Astrocyte of the cerebellum (primary cell): ENCODE measurements around the gene FUOM.

Source experiments
- DNase-seq: peaks from one replicate; pipeline ENCODE4 v3.0.0-alpha.2; 2011; ENCODE audit warnings: low read depth
- H3K4me3 ChIP-seq: 2 replicates; pipeline ENCODE4 v1.5.1; 2011; ENCODE audit warnings: mild to moderate bottlenecking, low read depth, low read length, moderate library complexity
- in situ Hi-C: cut with HindIII; loops from 2 replicates; pipeline ENCODE4 v1.10.0; 2017; ENCODE audit warnings: low sequenced_read_pairs
- TF ChIP-seq, protein P1 (sequence below): IDR thresholded peaks from 2 replicates; pipeline ENCODE4 v1.5.1; 2012; ENCODE audit warnings: low read length, low read depth, moderate library complexity, mild to moderate bottlenecking; ENCODE audit errors: missing control alignments

Gene FUOM, protein sequence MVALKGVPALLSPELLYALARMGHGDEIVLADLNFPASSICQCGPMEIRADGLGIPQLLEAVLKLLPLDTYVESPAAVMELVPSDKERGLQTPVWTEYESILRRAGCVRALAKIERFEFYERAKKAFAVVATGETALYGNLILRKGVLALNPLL

DNA sequence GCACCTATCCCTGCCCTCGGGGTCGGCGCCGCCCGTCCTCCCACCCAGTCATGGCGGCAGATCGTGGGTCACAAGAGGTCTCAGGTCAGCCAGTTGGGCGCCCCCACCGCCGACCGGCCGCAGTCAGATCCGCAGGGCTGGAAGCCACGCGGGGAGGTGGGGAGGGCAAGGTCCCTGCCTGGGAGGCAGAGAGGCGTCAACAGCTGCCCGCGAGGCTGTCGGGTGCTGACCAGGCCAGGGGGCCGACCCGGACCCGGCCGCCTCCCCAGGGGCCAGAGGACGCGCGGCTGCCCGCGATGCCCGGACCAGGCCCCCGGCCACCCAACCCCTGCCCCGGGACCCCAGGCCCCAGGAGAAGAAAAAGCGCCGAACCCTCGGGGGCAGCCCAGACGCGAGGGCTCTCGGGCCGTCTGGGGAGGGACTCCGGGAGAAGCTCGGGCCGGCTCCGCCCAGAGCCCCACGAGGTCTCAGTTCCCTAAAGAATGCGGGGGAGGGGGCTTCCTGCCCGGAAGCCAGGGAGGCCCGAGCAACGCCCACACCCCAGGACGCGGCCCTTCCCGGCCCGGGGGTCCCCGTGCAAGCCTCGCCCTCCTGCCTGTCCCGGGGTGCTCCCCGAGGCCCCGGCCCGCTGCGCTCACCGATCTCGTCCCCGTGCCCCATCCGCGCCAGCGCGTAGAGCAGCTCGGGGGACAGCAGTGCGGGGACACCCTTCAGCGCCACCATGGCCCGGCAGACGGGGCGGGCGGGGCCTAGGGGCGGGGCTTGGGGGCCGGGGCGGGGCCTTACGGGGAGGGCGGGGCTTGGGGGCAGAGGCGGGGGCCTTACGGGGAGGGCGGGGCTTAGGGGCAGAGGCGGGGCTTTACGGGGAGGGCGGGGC lies at the start of gene FUOM:
FUOM (minus strand) TSS at position 735 of the 877 bp plus-strand sequence; CDS start at position 723, 12 bp downstream.
- in situ Hi-C loops, result no loop called here
- H3K4me3 ChIP-seq, result peak within 1 kb of the TSS; percentile 54
- TF ChIP-seq, protein P1, sequence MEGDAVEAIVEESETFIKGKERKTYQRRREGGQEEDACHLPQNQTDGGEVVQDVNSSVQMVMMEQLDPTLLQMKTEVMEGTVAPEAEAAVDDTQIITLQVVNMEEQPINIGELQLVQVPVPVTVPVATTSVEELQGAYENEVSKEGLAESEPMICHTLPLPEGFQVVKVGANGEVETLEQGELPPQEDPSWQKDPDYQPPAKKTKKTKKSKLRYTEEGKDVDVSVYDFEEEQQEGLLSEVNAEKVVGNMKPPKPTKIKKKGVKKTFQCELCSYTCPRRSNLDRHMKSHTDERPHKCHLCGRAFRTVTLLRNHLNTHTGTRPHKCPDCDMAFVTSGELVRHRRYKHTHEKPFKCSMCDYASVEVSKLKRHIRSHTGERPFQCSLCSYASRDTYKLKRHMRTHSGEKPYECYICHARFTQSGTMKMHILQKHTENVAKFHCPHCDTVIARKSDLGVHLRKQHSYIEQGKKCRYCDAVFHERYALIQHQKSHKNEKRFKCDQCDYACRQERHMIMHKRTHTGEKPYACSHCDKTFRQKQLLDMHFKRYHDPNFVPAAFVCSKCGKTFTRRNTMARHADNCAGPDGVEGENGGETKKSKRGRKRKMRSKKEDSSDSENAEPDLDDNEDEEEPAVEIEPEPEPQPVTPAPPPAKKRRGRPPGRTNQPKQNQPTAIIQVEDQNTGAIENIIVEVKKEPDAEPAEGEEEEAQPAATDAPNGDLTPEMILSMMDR, result no peak
- DNase-seq, result no peak

DNA sequence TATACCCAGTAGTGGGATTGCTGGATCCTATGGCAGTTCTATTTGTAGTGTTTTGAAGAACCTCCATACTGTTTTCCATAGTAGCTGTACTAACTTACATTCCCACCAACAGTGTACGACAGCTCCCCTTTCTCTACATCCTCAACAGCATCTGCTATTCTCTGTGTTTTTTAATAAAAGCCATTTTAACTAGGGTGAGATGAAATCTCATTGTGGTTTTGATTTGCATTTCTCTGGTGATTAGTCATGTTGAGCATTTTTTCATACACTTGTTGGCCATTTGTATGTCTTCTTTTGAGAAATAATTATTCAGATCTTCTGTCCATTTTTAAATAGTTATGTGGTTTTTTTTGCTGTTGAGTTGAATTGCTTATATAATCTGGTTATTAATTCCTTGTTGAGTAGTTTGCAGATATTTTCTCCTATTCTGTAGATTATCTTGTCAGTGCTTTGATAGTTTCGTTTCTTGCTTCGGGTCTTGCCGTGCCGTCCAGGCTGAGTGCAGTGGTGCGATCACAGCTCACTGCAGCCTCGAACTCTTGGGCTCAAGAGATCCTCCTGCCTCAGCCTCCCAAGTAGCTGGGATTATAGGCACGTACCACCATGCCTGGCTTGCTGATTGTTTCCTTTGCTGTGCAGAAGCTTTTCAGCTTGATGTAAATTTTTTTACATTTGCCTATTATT lies 48.2 kb upstream of the FUOM start:
- H3K4me3 ChIP-seq, result no peak overlapping the region
- peak; percentile 12 for DNase-seq
- TF ChIP-seq, protein P1, result no peak
- in situ Hi-C loops, result no loop called here

DNA sequence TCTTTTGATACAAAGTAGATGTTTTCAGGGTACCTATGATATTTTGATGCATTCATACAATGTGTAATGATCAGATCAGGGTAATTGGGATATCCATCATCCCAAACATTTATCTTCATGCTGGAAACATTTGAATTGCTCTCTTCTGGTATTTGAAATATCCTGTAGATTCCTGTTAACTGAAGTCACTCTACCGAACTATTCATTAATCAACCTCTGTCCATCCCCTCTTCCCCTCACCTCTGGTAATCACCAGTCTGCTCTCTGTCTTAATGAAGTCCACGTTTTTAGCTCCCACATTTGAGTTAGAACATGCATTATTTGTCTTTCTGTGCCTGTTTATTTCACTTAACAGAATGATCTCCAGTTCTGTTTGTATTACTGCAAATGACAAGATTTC lies 47.5 kb upstream of the FUOM start:
- no peak for DNase-seq
- no peak overlapping the region for H3K4me3 ChIP-seq
- TF ChIP-seq, protein P1, result no peak
- in situ Hi-C loops, result no loop called here

DNA sequence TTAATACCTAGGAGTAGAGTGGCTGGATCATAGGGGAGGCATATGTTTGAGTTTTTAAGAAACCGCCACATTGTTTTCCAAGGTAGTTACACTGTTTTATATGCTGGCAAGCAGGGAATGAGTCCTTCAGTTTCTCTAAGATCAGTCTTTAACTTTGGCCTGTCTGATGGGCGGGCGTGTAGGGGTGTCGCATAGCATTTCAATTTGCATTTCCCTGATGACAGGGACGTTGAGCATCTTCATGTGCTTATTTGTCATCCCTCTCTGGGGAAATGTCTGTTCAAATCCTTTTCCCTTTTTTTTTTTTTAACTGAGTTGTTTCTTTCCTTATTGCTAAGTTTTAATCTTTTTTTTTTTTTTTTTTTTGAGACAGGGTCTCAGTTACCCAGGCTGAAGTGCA lies 46.0 kb upstream of the FUOM start:
- in situ Hi-C loops, result no loop called here
- H3K4me3 ChIP-seq, result no peak overlapping the region
- TF ChIP-seq, protein P1, result no peak
- no peak for DNase-seq

DNA sequence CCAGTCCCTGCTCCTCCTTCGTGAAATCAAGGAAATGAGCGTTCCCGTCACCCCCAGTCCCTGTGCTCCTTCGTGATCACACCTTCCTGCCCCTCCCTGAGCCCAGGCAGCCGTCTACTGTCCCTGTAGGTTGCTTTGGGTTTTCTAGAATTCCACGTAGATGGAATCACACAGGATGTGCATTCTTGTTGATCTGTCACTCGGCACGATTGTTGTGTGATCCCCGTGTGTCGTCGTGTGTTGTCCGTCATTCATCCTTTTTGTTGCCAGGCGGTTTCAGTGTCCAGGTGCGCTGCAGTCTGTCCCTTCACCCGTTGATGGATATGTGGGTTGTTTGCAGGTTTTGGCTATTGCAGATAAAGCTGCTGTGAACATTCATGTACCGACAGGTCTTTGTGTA lies 45.5 kb upstream of the FUOM start:
- H3K4me3 ChIP-seq, result no peak overlapping the region
- TF ChIP-seq, protein P1, result no peak
- DNase-seq, result no peak
- in situ Hi-C loops, result no loop called here

DNA sequence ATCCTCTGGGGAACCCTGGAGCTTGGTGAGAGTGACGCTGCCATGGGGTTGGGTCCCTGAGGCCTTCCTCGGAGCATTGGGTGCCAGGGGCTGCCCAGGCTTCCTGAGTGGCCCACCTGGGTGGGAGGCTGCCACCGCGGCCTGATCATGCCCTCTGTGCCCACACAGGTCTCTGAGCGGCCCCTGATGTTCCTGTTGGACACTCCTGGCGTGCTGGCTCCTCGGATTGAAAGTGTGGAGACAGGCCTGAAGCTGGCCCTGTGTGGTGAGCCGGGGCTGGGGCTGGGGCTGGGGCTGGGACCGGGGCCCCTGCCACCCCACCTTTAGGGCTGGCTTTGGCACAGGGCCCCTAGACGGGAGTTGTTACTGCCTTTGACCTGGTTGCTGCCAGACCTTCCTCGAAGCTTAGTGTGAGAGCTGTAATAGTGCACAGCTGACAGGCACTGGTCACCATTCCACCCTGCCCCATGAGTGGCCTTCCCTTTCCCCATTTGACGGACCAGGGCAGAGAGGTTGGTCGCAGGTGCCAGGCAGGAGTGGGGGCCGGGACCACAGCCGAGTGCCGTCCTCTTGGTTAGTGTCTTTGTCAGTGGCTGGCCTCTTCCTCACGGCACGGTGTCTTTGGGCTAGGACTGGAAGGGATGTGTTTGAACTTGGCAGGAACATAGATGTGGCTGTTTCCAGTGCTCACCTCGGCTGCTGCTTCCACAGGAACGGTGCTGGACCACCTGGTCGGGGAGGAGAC lies 44.3 kb upstream of the FUOM start:
- no peak for DNase-seq
- in situ Hi-C loops, result no loop called here
- H3K4me3 ChIP-seq, result no peak overlapping the region
- TF ChIP-seq, protein P1, result no peak
